Testis (tissue), 2 donors: ENCODE results near the gene COPB2.

Experiments used
- POLR2A ChIP-seq: fragments of 450-650 bp; IDR thresholded peaks from one replicate; pipeline ENCODE4 v1.6.1; 2017; ENCODE audit warnings: antibody characterized with exemption, mild to moderate bottlenecking, moderate library complexity
- TF ChIP-seq, protein P1 (sequence below), 3 experiments: fragments of 450-650 bp in 2 of 3; fragments of 200-600 bp in 1 of 3; sonication (generic) in 1 of 3; IDR thresholded peaks; one replicate each; pipeline ENCODE4 v1.5.1; 2016 to 2019; ENCODE audit warnings: antibody characterized with exemption in 3 of 3, mild to moderate bottlenecking in 2 of 3, moderate library complexity in 1 of 3

DNA sequence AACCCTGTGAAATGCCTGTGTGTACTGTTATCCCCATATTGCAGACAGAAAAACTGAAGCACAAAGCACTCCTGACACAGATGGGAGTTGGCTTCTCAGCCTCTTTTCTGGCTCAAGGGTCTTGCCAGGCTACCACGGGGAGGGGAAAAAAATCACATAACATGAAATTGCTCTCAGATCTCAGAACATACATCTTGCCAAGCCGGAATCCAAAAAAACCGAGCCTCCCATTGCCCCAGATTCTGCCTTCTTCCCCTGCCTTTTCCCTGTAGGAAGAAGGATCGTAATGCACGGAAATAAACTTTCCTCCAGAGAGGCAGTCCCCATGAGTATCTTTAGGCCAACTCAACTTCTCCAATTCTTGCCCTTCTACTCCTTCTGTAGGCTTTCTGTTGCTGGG, 62.2 kb downstream of the COPB2 start:
- TF ChIP-seq, protein P1, sequence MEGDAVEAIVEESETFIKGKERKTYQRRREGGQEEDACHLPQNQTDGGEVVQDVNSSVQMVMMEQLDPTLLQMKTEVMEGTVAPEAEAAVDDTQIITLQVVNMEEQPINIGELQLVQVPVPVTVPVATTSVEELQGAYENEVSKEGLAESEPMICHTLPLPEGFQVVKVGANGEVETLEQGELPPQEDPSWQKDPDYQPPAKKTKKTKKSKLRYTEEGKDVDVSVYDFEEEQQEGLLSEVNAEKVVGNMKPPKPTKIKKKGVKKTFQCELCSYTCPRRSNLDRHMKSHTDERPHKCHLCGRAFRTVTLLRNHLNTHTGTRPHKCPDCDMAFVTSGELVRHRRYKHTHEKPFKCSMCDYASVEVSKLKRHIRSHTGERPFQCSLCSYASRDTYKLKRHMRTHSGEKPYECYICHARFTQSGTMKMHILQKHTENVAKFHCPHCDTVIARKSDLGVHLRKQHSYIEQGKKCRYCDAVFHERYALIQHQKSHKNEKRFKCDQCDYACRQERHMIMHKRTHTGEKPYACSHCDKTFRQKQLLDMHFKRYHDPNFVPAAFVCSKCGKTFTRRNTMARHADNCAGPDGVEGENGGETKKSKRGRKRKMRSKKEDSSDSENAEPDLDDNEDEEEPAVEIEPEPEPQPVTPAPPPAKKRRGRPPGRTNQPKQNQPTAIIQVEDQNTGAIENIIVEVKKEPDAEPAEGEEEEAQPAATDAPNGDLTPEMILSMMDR (IDR thresholded peaks at IDR 0.05), result no peak
- no peak for TF ChIP-seq POLR2A
